ENCODE data around the gene RILPL2.

The RILPL2 gene

GRCh38 chr12:123404581-123404980 is 31.9 kb downstream of the RILPL2 start:
- no peaks in the 10 kb centered on the region for H3K79me2 ChIP-seq (ENCODE audit: low read length)
- H3K9ac ChIP-seq (ENCODE audit: low read length): no peak overlapping the region
- H3K4me2 ChIP-seq (ENCODE audit: low read depth, low read length): no peak overlapping the region
- no peak overlapping the region for H2AFZ ChIP-seq (ENCODE audit: low read length)
- H3K9me3 ChIP-seq (replicated peaks; ENCODE audit: insufficient read depth, low read length): no peaks in the 10 kb centered on the region
- TF ChIP-seq EZH2 (optimal IDR thresholded peaks at IDR 0.05; ENCODE audit: low read depth, low read length) (no peak), EZH2phosphoT487 (IDR thresholded peaks at IDR 0.05; ENCODE audit: low read length) (no peak), CTCF (IDR thresholded peaks at IDR 0.05; ENCODE audit: low read length) (no peak)
- H3K9me2 ChIP-seq (replicated peaks; ENCODE audit: insufficient read depth, low read length): no peaks in the 10 kb centered on the region
- H3K4me1 ChIP-seq (ENCODE audit: low read length): no peaks in the 10 kb centered on the region
- H3K36me3 ChIP-seq (replicated peaks; ENCODE audit: insufficient read depth, low read length): no peaks in the 10 kb centered on the region
- H3K27ac ChIP-seq (ENCODE audit: low read length): no peak overlapping the region
- no peaks in the 10 kb centered on the region for H3F3A ChIP-seq (ENCODE audit: insufficient read depth, low read length)
- DNase-seq: no peak
- no peaks in the 10 kb centered on the region for H4K20me1 ChIP-seq (ENCODE audit: insufficient read depth, low read length)
- no peak overlapping the region for H3K4me3 ChIP-seq (ENCODE audit: low read length)
- no peaks in the 10 kb centered on the region for H3K27me3 ChIP-seq (replicated peaks; ENCODE audit: insufficient read depth, low read length)

GRCh38 chr12:123401753-123402683 is 34.5 kb downstream of the RILPL2 start:
- no peak for TF ChIP-seq CTCF (IDR thresholded peaks at IDR 0.05; ENCODE audit: low read length)
- TF ChIP-seq EZH2phosphoT487 (IDR thresholded peaks at IDR 0.05; ENCODE audit: low read length): no peak
- no peak for TF ChIP-seq EZH2 (optimal IDR thresholded peaks at IDR 0.05; ENCODE audit: low read depth, low read length)
- Histone ChIP-seq H3K9ac (ENCODE audit: low read length) (no peak overlapping the region), H3K79me2 (ENCODE audit: low read length) (no peaks in the 10 kb centered on the region), H3K4me2 (ENCODE audit: low read depth, low read length) (no peak overlapping the region), H3K4me1 (ENCODE audit: low read length) (no peaks in the 10 kb centered on the region), H2AFZ (ENCODE audit: low read length) (no peak overlapping the region), H3K27ac (ENCODE audit: low read length) (no peak overlapping the region), H3K27me3 (replicated peaks; ENCODE audit: insufficient read depth, low read length) (no peaks in the 10 kb centered on the region), H3K36me3 (replicated peaks; ENCODE audit: insufficient read depth, low read length) (no peaks in the 10 kb centered on the region), H3F3A (ENCODE audit: insufficient read depth, low read length) (no peaks in the 10 kb centered on the region), H4K20me1 (ENCODE audit: insufficient read depth, low read length) (no peaks in the 10 kb centered on the region), H3K9me2 (replicated peaks; ENCODE audit: insufficient read depth, low read length) (no peaks in the 10 kb centered on the region), H3K4me3 (ENCODE audit: low read length) (no peak overlapping the region), H3K9me3 (replicated peaks; ENCODE audit: insufficient read depth, low read length) (no peaks in the 10 kb centered on the region)
- DNase-seq: no peak

- Histone ChIP-seq H3K9ac (ENCODE audit: low read length) (no peak overlapping the region), H3K4me2 (ENCODE audit: low read depth, low read length) (no peak overlapping the region), H3K79me2 (ENCODE audit: low read length) (no peaks in the 10 kb centered on the region), H3K36me3 (replicated peaks; ENCODE audit: insufficient read depth, low read length) (no peaks in the 10 kb centered on the region), H3K9me3 (replicated peaks; ENCODE audit: insufficient read depth, low read length) (no peaks in the 10 kb centered on the region), H4K20me1 (ENCODE audit: insufficient read depth, low read length) (no peaks in the 10 kb centered on the region), H3K4me3 (ENCODE audit: low read length) (no peak overlapping the region), H3F3A (ENCODE audit: insufficient read depth, low read length) (no peaks in the 10 kb centered on the region), H2AFZ (ENCODE audit: low read length) (no peak overlapping the region), H3K4me1 (ENCODE audit: low read length) (no peaks in the 10 kb centered on the region), H3K9me2 (replicated peaks; ENCODE audit: insufficient read depth, low read length) (no peaks in the 10 kb centered on the region), H3K27me3 (replicated peaks; ENCODE audit: insufficient read depth, low read length) (no peaks in the 10 kb centered on the region), H3K27ac (ENCODE audit: low read length) (no peak overlapping the region)
- TF ChIP-seq EZH2 (optimal IDR thresholded peaks at IDR 0.05; ENCODE audit: low read depth, low read length): no peak
- DNase-seq: no peak
These were observed 37.2 kb downstream of the RILPL2 start for GRCh38 chr12:123399255-123399617.
